Measurements from ENCODE around the gene FREM1.

Gene FREM1

GRCh38 chr9:14819183-14819582, 91.0 kb downstream of the FREM1 start:
- TF ChIP-seq TAF1 (IDR thresholded peaks at IDR 0.05; ENCODE audit: low read depth) (no peak), RAD21 (IDR thresholded peaks at IDR 0.05; ENCODE audit: low read depth) (no peak), ZBTB7A (IDR thresholded peaks at IDR 0.05; ENCODE audit: low read depth) (no peak), TCF12 (IDR thresholded peaks at IDR 0.05; ENCODE audit: low read depth) (no peak), REST (IDR thresholded peaks at IDR 0.05; ENCODE audit: low read depth) (no peak), NFIC (IDR thresholded peaks at IDR 0.05) (no peak), EP300 (IDR thresholded peaks at IDR 0.05; ENCODE audit: borderline replicate concordance) (no peak), USF1 (IDR thresholded peaks at IDR 0.05) (no peak), EGR1 (IDR thresholded peaks at IDR 0.05) (no peak), FOXM1 (IDR thresholded peaks at IDR 0.05; ENCODE audit: borderline replicate concordance, low read depth) (no peak), CREB1 (IDR thresholded peaks at IDR 0.05; ENCODE audit: low read depth) (no peak), MAX (IDR thresholded peaks at IDR 0.05) (no peak), TEAD4 (IDR thresholded peaks at IDR 0.05) (no peak), CEBPB (IDR thresholded peaks at IDR 0.05) (no peak), YY1 (IDR thresholded peaks at IDR 0.05; ENCODE audit: low read depth) (no peak)

GRCh38 chr9:14814249-14814628, 96.0 kb downstream of the FREM1 start:
- TF ChIP-seq REST (IDR thresholded peaks at IDR 0.05; ENCODE audit: low read depth), result no peak
- TF ChIP-seq CREB1 (IDR thresholded peaks at IDR 0.05; ENCODE audit: low read depth), result no peak
- TF ChIP-seq NFIC (IDR thresholded peaks at IDR 0.05), result no peak
- TF ChIP-seq MAX (IDR thresholded peaks at IDR 0.05), result no peak
- no peak for TF ChIP-seq ZBTB7A (IDR thresholded peaks at IDR 0.05; ENCODE audit: low read depth)
- TF ChIP-seq TCF12 (IDR thresholded peaks at IDR 0.05; ENCODE audit: low read depth), result no peak
- no peak for TF ChIP-seq TAF1 (IDR thresholded peaks at IDR 0.05; ENCODE audit: low read depth)
- no peak for TF ChIP-seq EGR1 (IDR thresholded peaks at IDR 0.05)
- no peak for TF ChIP-seq TEAD4 (IDR thresholded peaks at IDR 0.05)
- TF ChIP-seq FOXM1 (IDR thresholded peaks at IDR 0.05; ENCODE audit: borderline replicate concordance, low read depth), result no peak
- TF ChIP-seq USF1 (IDR thresholded peaks at IDR 0.05), result no peak
- no peak for TF ChIP-seq EP300 (IDR thresholded peaks at IDR 0.05; ENCODE audit: borderline replicate concordance)
- TF ChIP-seq RAD21 (IDR thresholded peaks at IDR 0.05; ENCODE audit: low read depth), result no peak
- no peak for TF ChIP-seq YY1 (IDR thresholded peaks at IDR 0.05; ENCODE audit: low read depth)

- TF ChIP-seq NFIC (IDR thresholded peaks at IDR 0.05) (no peak), USF1 (IDR thresholded peaks at IDR 0.05) (no peak), MAX (IDR thresholded peaks at IDR 0.05) (no peak), EP300 (IDR thresholded peaks at IDR 0.05; ENCODE audit: borderline replicate concordance) (no peak), TEAD4 (IDR thresholded peaks at IDR 0.05) (no peak), ZBTB7A (IDR thresholded peaks at IDR 0.05; ENCODE audit: low read depth) (no peak), CREB1 (IDR thresholded peaks at IDR 0.05; ENCODE audit: low read depth) (no peak), FOXM1 (IDR thresholded peaks at IDR 0.05; ENCODE audit: borderline replicate concordance, low read depth) (no peak), TAF1 (IDR thresholded peaks at IDR 0.05; ENCODE audit: low read depth) (no peak), YY1 (IDR thresholded peaks at IDR 0.05; ENCODE audit: low read depth) (no peak), CEBPB (IDR thresholded peaks at IDR 0.05) (no peak), REST (IDR thresholded peaks at IDR 0.05; ENCODE audit: low read depth) (no peak), EGR1 (IDR thresholded peaks at IDR 0.05) (no peak)
Measured at GRCh38 chr9:14813336-14814248, 96.6 kb downstream of the FREM1 start.

Measured in Ishikawa (cell line).